GM12865 (cell line): ENCODE data around the gene AP2A2.
A peak's percentile ranks its signal among the peaks of the same experiment; 100 is the strongest.

Experiments
- DNase-seq: peaks from one replicate; pipeline ENCODE4 v3.0.0; 2010; ENCODE audit warnings: low read depth
- H3K4me3 ChIP-seq: 2 replicates; pipeline ENCODE4 v1.5.1; 2011; ENCODE audit warnings: mild to moderate bottlenecking, low read depth, low read length, control low read depth
- TF ChIP-seq, protein P1 (sequence below): IDR thresholded peaks from 2 replicates; pipeline ENCODE4 v1.5.1; 2011; ENCODE audit warnings: low read length, control low read depth, low read depth, inconsistent platforms; ENCODE audit not compliant: insufficient read depth; ENCODE audit errors: missing control alignments

The AP2A2 gene

DNA sequence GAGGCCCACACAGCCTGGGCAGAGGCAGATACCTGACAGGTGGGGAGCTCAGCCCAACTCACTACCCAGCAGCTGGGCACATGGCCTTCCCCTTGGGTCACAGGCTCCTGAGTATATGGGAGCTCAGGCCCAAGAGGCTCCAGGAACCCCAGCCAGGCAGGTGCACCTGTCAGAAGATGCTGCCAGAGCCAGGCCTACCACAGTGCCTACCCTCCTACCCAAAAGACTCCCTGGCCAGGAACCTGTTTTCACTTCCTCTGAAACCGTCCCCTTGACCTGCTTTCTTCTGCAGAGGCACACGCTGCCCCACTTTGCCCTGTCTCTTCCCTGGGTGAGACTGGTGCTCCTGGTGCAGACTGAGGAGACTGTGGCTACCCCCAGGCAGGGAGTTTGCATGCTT lies 18.0 kb upstream of the AP2A2 start:
- peak; percentile 43 for DNase-seq
- TF ChIP-seq, protein P1, sequence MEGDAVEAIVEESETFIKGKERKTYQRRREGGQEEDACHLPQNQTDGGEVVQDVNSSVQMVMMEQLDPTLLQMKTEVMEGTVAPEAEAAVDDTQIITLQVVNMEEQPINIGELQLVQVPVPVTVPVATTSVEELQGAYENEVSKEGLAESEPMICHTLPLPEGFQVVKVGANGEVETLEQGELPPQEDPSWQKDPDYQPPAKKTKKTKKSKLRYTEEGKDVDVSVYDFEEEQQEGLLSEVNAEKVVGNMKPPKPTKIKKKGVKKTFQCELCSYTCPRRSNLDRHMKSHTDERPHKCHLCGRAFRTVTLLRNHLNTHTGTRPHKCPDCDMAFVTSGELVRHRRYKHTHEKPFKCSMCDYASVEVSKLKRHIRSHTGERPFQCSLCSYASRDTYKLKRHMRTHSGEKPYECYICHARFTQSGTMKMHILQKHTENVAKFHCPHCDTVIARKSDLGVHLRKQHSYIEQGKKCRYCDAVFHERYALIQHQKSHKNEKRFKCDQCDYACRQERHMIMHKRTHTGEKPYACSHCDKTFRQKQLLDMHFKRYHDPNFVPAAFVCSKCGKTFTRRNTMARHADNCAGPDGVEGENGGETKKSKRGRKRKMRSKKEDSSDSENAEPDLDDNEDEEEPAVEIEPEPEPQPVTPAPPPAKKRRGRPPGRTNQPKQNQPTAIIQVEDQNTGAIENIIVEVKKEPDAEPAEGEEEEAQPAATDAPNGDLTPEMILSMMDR, result no peak
- H3K4me3 ChIP-seq, result no peak overlapping the region

DNA sequence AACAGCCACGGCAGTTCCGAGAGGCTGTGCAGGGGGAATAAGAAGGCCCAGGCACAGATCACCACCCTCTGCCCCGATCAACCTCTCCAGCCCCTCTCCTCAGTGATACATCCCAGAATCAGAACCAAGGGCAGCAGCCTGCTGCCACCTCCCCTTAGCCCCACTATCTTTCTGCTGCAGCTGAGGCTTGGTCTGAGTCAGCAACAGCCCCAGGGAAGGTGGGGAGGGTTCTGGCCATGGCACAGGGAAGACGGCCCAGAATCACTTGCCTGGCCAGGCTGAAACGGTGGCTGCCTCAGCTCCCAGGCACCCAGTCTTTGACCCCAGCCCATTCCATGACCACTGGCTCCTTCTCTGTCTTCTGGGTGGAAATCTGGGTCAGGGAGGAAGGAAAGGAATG lies 17.4 kb upstream of the AP2A2 start:
- TF ChIP-seq, protein P1, result no peak
- H3K4me3 ChIP-seq, result no peak overlapping the region
- no peak for DNase-seq

DNA sequence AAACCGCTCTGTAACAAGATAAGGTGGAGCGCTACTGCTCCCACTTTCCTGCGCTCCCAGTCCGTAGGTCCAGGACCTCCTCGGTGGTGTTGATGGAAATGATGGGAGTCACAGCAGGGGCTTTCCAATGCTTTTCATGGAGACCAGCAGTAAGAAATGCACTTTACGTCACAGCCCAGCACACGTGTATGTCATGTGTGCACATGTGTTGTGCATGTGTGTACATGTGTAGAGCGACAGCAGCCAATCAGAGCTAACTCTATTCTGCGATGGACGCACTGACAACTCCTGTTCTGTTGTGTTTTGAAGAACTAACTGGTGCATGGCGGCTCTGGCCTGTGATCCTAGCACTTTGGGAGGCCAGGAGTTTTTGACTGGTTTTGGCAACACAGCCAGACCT lies 16.3 kb upstream of the AP2A2 start:
- DNase-seq, result no peak
- H3K4me3 ChIP-seq, result peak overlapping the region; percentile 91
- TF ChIP-seq, protein P1, result no peak

DNA sequence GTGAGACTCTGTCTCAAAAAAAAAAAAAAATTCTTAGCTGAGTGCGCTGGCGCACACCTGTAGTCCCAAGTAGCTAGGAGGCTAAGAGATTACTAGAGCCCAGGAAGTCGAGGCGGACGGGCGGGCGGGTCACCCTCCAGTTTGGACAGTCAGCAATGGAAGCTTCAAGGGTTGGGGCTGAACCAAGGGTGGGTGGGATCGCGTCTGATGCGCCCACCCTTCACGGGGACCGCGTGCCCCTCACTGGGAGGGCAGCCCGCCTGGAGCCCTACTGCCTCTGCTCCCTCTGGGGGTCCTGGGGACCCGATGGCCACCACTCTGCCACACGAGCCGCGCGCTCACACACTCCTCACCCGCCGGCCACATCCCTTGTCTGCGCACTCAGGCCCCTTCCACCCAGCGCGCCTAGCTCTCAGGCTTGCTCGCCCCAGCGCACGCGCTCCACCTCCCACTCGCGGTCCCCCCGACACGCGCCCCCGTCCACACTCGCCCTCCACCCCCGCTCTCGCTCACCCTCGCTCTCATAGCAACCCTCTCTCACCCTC lies 15.6 kb upstream of the AP2A2 start:
- DNase-seq, result peak; percentile 24
- TF ChIP-seq, protein P1, result no peak
- H3K4me3 ChIP-seq, result peak overlapping the region; percentile 91

DNA sequence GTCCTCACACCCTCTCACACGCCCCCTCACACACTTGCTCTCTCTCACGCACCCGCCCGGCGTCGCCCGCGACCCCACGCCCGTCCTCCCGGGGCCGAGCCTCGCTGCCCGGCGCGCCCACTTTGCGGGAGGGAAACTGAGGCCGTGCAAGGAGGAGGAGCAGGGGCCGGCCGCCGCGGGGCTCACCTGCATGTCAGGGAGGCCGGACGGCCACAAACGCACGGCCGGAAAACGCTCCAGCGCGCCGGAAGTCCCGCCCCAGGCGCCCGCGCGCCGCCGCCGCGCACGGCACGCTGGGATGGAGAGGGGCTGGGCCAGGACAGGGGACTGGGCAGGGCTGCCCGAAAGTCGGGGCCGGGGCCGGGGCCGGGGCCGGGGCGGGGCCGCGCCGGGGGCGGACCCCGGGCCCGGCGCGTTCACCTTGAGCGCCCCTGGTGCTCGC lies 15.1 kb upstream of the AP2A2 start, which contains the start of gene CHID1:
TSS of gene CHID1 (minus strand) at position 222 of the 442 bp plus-strand sequence. CDS start 5,994 bp downstream, outside the sequence.
- TF ChIP-seq, protein P1, result no peak
- peak within 1 kb of the TSS; percentile 92 for H3K4me3 ChIP-seq
- peak; percentile 91 for DNase-seq

DNA sequence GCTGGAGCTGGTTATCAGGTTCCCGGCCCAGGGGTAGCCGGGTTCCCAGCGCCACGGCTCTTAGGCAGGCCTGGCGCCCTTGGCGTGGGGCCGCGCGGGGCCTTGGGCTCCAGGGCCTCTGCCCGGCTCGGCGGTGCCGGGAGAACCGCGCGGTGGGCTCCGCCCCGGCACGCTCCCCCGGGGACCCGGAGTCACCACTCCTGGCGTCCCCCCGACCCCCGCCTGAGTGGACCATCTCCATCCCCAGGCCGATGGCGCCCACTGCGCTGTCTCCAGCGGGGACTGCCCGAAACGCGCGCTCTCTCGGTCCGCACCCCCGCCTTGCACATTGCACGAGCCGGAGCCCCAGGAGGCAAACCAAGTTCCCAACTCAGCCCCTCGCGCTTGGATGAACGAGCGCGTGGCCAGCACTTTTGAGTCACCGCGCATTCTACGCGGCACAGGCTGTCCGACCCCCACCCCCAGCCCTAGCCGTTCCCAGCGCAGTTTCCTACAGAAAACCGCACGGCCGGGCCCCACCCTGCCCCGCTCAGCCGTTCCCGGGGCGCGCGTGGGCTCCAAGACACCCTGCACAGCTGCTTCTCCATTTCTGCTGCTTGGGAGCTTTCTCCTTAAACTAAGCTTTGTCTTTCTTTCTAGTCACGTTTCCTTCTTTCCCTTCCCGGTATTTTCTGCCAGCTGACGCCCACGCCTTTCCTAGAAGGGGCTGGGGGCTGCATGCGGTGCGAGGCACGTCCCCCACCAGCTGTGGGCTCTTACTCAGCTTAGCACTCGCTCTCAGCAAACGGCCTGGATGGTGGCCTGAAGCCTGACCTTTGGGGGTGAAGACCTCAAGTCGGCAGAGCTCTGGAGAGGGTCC lies 14.4 kb upstream of the AP2A2 start:
- TF ChIP-seq, protein P1, result peak; percentile 4
- H3K4me3 ChIP-seq, result peak overlapping the region; percentile 92
- DNase-seq, result peak; percentile 55
